NCI-H460 (cell line): Measurements from ENCODE around the gene DUSP18. TPM values are rescaled to one million over a fixed set of nuclear protein-coding genes. Genes with fewer than 3 reads are reported as not detected.
"Not testable (repeated sequence)": the region's sequence is repeated elsewhere in the genome, so short reads cannot be mapped to it uniquely, and the experiment has no call there.

Experiments used
- DNase-seq: peaks from one replicate; pipeline ENCODE4 v3.0.0-alpha.2; 2016; ENCODE audit warnings: low read depth; ENCODE audit errors: extremely low read depth
- total RNA-seq: library from RNA; depleted of rRNA; stranded (reverse); fragments of >200 nt; shearing (Covaris generic); gene quantifications from 2 replicates; pipeline ENCODE4 v1.2.3, GENCODE V29; 2014

The DUSP18 gene
- total RNA-seq, 1 experiment from 2014 or later, result 5.0 TPM

GRCh38 chr22:30679895-30680690, 12.4 kb upstream of the DUSP18 start:
- not testable (repeated sequence) for DNase-seq

GRCh38 chr22:30676565-30676964, 8.9 kb upstream of the DUSP18 start:
- DNase-seq, result not testable (repeated sequence)

- no peak for DNase-seq
These were observed 7.8 kb upstream of the DUSP18 start for GRCh38 chr22:30675436-30675835.

GRCh38 chr22:30674482-30674881, 6.8 kb upstream of the DUSP18 start:
- no peak for DNase-seq

- DNase-seq, result no peak
These were observed 5.5 kb upstream of the DUSP18 start for GRCh38 chr22:30673136-30673535.

GRCh38 chr22:30671071-30671470, 3.4 kb upstream of the DUSP18 start:
- no peak for DNase-seq

- DNase-seq, result no peak
These were observed 673 bp upstream of the DUSP18 start for GRCh38 chr22:30668386-30668710.

GRCh38 chr22:30667107-30667493, 575 bp downstream of the DUSP18 start:
- no peak for DNase-seq

GRCh38 chr22:30665786-30666185, 1.9 kb downstream of the DUSP18 start:
- DNase-seq, result no peak

GRCh38 chr22:30665266-30665665, 2.4 kb downstream of the DUSP18 start:
- DNase-seq, result no peak

GRCh38 chr22:30664798-30665197, 2.9 kb downstream of the DUSP18 start:
- DNase-seq, result no peak

GRCh38 chr22:30662040-30662439, 5.6 kb downstream of the DUSP18 start:
- DNase-seq, result no peak

GRCh38 chr22:30655532-30655931, 12.1 kb downstream of the DUSP18 start:
- DNase-seq, result no peak

- no peak for DNase-seq
These were observed 13.3 kb downstream of the DUSP18 start for GRCh38 chr22:30654361-30654760.

GRCh38 chr22:30652852-30653251, 14.8 kb downstream of the DUSP18 start:
- no peak for DNase-seq

GRCh38 chr22:30650508-30651116, 17.1 kb downstream of the DUSP18 start:
- no peak for DNase-seq

GRCh38 chr22:30649430-30650007, 18.2 kb downstream of the DUSP18 start:
- peak; percentile 28 for DNase-seq

- no peak for DNase-seq
These were observed 18.9 kb downstream of the DUSP18 start for GRCh38 chr22:30648825-30649224.

- no peak for DNase-seq
These were observed 20.1 kb downstream of the DUSP18 start for GRCh38 chr22:30647536-30647935.

- DNase-seq, result no peak
These were observed 21.0 kb downstream of the DUSP18 start for GRCh38 chr22:30646518-30647160.

- no peak for DNase-seq
These were observed 24.4 kb downstream of the DUSP18 start for GRCh38 chr22:30643055-30643875.
